HG02943 (cell line): Measurements from ENCODE around the gene YY2.
A peak's percentile ranks its signal among the peaks of the same experiment; 100 is the strongest.
"Not testable (repeated sequence)": the region's sequence is repeated elsewhere in the genome, so short reads cannot be mapped to it uniquely, and the experiment has no call there.

ENCODE experiments used
- ATAC-seq: cut with Tn5 transposase; IDR thresholded peaks from one replicate; pipeline ENCODE4 v1.9.1; 2021; ENCODE audit warnings: mild to moderate bottlenecking, low read depth, moderate library complexity; ENCODE audit not compliant: unreplicated experiment

The YY2 gene

DNA sequence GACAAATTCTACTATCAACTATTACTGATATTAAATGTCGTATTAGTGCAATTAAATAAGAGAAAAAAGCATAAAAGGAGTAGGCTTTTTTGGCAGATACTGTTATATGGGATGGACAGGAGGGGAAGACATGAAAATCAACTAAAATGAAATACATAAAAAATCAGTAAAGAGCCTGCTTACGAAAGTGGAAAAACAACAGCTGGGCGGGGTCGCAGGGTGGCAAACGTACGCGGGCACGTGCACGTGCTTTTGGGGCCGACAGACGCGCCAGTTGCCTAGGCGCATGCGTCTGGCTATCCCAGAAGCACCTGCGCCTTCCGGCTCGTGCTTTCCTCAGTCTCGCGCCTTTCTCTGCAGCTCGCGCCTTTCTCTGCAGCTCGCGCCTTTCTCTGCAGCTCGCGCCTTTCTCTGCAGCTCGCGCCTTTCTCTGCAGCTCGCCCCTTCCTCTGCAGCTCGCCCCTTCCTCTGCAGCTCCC, at the start of gene YY2:
TSS of gene YY2 (plus strand) at position 51 of the 479 bp plus-strand sequence. CDS start 498 bp downstream, outside the sequence.
- ATAC-seq: no peak

DNA sequence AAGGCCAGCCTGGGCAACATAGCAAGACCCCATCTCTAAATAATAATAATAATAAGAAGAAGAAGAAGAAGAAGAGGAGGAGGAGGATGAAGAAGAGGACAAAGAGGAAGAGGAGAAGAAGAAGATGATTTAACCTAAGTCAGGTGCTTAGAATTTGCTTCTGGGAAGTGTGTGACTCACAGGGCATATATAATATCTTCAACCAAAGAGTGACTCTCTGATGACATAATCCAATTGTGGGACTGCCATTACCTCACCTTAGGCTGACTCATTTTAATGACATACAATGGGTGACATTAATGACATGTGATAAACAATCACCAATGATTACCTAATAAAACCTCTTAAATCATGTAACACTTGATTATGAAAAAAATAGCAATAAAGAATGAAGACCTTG, 49.1 kb upstream of the YY2 start:
- ATAC-seq: no peak

DNA sequence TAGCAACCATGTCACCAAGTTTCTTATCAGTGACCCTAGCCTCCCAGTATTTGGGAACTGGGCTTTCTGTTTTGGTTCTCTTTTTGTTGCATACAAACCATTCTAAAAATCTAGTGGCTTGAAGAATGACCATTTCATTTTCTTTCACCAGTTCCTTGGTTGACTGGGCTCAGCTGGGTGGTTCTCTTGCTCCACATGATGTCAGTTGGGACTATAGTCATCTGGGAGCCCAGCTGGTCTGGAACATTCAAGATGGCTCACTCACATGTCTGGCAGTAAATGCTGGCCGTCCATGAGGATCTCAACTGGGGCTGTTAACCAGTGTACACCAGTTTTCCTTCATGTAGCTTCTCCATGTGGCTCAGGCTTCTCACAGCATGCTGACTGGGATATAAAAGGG, 44.0 kb upstream of the YY2 start:
- no peak for ATAC-seq

DNA sequence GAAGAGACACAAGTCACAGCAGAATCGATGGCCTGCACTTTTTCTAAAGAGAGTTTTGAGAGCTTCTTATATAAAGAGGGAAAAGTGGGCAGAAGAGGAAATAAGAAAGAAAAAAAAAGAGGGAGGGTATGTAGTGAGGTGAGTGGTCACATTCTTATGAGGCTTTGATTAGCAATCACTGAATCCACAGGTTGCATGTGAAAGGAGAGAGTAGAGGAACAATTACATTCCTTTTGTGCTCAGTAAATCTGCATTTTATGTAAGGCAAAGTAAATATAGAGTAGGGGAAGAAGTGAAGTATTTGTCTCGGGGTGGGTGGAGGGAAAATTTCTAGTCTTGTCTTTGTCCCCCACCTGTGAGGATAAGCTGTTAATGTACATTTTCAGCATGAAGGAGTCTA, 43.2 kb upstream of the YY2 start:
- ATAC-seq: no peak

DNA sequence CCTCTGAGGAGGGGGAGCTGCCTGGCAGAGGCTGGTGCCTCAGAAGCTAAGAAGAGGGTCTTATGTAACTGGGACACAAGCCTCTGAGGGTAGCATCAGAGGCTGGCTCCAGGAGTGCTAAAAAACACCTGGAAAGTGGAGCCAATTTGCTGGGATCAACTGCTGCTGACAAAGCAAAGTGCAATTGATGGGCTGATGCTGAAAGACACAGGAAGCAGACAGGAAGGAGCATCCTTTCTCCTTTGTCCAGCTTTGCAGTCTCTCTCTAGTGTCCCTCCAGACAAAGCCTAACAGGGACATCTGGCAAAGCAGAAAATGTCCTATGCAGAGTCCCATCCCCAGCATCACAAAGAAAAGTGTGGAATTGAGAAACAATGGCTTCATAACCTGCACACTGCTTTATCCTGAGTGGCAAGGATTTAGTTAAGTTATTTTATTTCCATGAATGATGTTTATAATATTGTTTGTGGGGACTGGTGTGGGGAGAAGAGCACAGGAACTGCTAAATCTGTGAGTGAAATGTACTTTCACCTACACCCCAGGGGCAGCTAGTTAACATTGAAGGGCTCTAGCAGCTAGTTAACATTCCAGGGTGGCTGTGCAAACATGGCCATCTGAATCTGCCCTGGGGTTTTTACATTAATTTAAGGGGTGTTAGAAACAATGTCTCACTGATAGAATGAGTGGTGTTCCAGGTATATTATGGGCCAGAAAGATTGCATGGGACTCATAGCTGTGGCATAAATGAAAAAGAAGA, 42.0 kb upstream of the YY2 start:
- ATAC-seq: no peak

DNA sequence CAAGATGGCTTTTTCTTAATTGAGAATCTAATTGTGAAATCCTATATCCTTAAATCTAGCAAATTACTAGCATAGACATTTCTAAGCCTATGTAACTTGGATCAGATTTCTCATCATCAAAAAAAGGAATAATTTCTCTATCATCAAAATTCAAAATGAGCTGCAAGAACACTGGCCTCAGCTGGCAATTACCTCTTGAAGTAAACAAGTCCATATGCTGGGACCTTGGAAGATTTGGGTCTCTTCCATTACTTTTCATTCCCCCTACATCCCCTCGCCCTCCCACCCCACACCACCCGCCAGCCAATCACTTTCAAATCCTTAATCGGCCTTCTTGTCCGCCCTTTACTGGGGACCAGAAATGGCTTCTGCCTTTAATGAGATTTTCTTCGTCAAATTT, 39.7 kb upstream of the YY2 start:
- no peak for ATAC-seq

DNA sequence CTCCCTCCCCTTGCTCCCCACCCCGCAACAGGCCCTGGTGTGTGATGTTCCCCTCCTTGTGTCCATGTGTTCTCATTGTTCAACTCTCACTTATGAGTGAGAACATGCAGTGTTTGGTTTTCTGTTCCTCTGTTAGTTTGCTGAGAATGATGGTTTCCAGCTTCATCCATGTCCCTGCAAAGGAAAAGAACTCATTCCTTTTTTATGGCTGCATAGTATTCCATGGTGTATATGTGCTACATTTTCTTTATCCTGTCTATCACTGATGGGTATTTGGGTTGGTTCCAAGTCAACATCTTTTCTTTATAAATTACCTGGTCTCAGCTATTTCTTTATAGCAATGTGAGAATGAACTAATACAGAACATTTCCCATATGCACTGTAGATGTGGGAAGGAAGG, 35.6 kb upstream of the YY2 start:
- ATAC-seq: not testable (repeated sequence)

DNA sequence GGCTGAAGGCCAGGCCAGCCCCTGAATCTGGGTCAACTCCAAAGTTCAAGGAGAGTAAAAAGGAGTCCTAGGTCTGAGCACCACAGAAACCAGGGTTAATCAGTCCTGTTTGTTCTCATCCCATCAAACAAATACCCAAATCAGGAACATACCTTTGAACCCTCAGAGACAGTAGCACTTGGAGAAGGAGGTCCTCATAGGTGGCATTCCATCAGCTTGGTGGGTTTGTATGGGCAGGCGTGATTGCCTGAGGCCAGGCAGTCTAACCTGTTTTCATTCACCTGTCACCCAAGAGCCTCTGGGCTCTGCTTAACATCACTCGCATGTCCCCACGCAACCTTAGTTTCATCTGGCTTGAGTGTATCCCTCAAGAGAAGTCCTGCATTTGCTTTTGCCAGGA, 33.9 kb upstream of the YY2 start:
- ATAC-seq: no peak

DNA sequence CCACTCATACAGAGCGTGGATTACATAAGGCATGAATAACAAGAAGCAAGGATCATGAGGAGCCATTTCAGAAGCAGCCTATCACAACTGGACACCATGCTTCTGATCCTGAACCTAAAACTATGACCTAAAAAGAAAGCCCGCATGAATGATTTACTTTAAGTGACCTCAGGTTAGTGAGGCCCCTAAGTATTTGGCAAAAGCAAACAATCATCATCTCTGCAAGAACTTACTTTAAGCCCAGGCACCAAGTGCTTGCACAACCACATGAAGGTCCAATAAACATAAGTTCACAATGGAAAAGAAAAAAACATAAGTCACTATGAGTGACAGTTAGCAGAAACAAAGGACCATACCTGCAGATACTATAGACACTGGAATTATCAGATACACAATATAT, 24.3 kb upstream of the YY2 start:
- no peak for ATAC-seq

DNA sequence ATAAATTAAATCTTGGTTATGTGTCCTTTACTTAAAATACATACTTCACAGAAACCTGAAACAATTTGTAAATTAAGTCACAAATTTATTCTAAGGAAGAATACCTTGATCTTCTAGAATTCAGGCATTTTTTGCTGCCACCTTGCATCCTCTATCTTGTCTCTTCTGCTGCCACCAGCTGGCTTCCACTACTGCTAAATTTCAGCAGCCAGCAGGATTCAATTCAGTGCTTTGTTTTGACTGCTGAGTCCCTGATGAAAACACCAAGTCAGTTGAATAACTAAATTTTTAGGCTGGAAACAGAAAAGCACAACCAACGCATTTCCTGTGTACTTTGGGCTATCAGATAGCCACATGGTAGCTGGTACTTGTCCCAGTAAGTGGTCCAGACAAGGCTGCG, 18.7 kb upstream of the YY2 start:
- ATAC-seq: no peak

DNA sequence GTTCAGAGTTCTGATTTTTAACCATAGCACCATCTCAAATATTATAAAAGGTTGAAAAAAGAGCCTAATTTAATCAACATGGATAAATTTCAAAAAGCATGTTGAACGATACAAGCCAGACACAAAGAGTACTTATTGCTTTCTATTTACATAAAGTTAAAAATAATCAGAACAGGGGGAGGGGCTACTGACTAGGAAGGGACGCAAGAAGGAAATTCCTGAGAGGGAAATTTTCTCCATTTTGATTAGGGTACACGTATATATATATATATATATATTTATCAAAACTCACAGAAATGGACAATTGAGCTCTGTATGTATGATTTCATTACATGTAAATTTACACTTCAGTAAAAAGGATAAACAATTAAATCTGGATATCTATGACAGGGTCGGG, 16.9 kb upstream of the YY2 start:
- ATAC-seq: no peak

DNA sequence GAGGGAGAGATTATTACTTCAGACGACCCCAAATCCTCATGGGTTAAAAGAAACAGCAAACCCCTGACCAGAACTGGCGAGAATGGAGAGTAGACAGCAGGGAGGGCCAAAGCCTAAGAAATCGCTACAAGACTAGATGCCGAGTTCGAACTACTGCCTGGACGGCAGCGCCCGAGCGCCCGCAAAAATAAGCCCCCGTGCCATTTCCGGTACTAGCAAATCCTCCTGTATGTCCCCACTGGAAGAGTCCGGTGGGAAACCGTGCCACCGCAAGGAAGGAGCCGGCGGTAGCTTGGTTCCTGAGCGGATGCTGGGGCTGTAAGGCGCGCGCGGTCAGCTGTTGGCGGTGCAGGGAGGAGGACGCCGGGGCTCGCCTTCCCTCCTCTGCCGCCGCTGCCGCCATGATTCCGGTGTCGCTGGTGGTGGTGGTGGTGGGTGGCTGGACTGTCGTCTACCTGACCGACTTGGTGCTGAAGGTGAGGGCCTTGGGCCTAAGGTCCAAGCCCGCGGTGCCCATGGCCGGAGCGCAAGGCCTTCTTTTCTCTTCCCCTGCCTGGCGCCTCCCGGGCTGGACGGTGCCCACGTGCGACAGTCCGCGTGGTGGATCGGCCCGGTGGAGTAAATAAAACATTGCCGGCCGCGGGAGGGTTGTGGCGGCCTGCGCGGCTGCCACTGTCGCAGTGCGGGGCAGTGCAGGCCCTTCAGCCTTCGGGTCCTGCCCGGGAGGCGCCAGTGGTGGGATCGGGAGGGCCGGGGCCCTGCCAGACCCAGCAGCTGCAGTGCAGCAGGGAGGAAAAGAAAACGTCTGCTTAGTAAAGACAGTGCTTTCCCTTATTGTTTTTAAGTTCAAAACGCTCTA, 16.2 kb upstream of the YY2 start, which contains the start of gene MBTPS2:
TSS of gene MBTPS2 (plus strand) at position 284 of the 859 bp plus-strand sequence. CDS start at position 402, 118 bp downstream.
- ATAC-seq: peak; percentile 84

DNA sequence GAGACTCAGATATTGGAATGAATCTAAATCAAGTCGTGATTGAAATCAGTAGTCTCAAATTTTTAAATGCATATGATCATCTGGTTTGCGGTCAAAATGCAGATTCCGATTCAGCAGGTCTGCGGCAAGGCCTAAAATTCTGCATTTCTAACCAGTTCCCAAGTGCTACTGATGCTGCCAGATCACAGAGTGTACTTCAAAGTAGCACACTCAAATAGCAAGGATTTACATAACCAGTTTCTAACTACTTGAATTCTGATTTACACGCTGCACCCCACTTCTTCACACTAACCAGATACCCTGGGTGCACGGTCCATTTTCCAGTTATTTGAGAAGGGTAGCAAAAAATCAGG, 15.6 kb upstream of the YY2 start:
- no peak for ATAC-seq

DNA sequence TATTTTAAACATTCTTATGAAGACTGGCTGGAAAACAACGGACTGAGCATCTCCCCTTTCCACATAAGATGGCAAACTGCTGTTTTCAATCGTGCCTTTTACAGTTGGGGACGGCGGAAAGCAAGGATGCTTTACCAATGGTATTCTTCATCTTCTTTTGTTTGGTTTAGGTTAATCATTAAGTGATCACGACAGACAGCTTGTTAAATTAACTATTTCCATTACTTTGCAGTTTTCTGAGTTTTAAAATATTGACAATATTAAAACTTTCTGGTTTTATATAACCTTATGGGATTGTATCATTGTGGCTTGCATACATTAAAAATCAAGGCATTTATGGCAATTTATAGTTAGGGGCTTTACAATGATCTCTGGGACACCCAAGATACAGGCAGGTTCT, 12.6 kb upstream of the YY2 start:
- no peak for ATAC-seq

DNA sequence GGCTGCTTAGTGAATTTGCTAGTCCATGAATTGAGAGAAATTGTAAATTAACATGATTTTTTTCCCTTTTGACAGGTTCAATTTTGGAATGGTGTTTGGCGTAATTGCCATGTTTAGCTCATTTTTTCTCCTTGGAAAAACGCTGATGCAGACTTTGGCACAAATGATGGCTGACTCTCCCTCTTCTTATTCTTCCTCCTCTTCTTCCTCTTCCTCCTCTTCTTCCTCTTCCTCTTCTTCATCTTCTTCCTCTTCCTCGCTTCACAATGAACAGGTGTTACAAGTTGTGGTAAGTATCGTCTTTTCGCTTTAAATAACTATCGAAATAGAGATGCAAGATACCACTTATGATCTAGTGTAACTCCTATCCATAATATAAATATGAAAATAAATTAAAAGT, 10.7 kb upstream of the YY2 start:
- no peak for ATAC-seq

DNA sequence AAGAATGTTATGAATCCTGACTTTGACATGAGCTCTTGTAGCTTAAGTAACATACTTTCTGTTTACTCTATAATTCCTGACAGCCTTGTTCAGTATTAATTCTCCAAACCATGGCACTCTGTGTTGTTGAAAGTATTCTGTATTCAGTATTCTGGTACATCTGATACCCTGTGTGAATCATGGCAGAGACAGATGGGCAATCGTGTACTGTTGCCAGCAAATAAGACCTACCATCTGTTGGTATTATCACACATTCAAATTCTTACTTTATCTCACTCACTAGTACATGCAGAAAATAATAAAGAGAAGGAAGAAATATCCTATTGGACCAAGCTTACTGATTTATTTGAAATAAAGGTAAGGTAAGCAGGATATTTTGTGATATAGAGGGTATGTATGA, 8.4 kb upstream of the YY2 start:
- no peak for ATAC-seq

DNA sequence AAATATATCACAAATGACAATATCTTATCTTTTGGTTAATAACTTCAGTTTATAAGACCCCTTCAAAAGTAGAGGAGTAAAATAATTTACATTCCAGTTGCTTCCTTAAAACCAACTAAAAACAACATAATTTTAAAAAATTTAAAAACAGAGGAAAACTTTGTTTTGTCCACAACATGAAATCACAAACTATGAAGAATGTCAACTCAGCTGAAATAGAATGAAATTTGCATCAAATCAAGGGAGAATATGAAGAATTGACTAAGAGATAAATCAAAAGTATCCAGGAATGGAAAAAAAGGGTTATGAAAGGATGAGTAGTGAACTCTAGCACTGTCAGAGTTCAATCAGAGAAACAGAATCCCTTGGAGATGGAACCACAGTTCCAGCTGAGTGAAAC, 2.2 kb upstream of the YY2 start:
- ATAC-seq: no peak

DNA sequence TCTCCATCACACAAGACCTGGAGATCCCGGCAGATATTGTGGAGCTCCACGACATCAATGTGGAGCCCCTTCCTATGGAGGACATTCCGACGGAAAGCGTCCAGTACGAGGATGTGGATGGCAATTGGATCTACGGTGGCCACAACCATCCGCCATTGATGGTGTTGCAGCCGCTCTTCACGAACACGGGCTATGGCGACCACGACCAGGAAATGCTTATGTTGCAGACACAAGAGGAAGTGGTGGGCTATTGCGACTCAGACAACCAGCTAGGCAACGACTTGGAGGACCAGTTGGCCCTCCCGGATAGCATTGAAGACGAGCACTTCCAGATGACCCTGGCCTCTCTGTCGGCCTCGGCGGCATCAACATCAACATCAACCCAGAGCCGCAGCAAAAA, 717 bp downstream of the YY2 start:
- no peak for ATAC-seq

DNA sequence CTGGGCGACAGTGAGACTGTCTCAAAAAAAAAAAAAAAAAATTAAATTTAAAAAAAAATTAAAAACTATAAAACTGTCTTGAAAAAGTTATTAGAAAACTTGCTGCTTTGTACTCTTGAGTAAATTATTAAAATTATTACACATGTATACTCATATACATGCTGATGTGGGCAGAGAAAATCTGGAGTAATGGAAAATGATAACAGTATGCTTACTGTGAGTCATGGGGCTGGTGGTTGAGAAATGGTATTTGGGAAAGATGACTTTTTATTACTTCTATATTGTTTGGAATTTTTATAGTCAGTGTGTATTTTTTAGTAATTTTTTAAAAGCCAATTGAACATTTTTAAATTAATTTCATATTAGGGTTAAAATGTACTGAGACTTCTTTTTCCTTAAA, 7.5 kb downstream of the YY2 start:
- no peak for ATAC-seq

DNA sequence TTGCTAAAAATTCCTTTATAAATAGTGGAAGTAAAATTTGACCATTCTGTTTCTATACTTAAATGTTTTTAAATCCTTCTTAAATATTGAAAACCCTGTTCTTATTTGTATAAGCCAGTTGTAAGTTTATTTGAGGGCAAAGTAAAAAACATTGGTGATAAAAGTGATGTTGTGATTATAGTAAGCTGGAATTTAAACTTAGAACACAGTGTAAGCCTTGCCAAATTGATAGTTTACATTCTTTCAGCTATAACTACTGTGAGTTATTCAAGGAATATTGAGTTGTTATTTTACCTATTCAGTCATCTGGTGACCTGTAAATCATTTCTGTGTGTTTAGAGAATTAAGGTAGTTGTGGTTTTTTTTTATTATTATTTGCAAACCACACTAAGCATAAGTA, 9.6 kb downstream of the YY2 start:
- ATAC-seq: no peak

DNA sequence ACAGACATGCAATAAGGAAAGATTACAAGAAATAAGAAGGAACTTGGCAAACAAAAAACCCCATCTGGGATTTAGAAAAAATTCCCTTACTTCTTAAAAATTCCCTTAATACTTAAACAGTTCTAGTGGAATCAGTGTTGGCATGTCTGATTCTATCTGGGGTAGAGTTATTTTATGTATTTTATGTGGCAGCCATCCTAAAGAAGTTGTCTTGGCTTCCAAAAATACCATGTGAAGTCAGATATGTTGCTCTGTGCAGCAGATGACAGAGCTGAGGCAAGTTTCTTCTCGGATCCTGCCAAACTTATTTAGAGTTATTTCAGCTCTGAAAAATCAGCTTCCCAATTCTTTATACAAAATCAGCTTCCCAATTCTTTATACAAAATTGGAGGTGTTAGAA, 14.7 kb downstream of the YY2 start:
- no peak for ATAC-seq
